HepG2 (cell line): ENCODE results near the gene COBL. TPM values are rescaled to one million over a fixed set of nuclear protein-coding genes. Genes with fewer than 3 reads are reported as not detected.
A peak's percentile ranks its signal among the peaks of the same experiment; 100 is the strongest.

Experiments used
- ATAC-seq: fragments of 200-7000 bp; cut with Tn5 transposase; 3 replicates; pipeline ENCODE4 v1.9.1; 2020; ENCODE audit warnings: mild to moderate bottlenecking, moderate library complexity
- BruUV-seq: library from RNA; stranded (reverse); fragments of 400-500 nt; replicated peaks from 2 replicates; lab custom pipeline; 2021; lab: Mats Ljungman, UMichigan
- CTCF ChIA-PET: fragments of 300-600 bp; formaldehyde crosslinking; extraction: SDS; loops from one replicate; lab custom pipeline; 2021; ENCODE audit warnings: low total read pairs, inconsistent platforms, low intra/inter-chr PET ratio; lab: Yijun Ruan, JAX
- POLR2A ChIA-PET: fragments of 350-600 bp; sonication (Branson Sonifier 250); formaldehyde crosslinking; loops from one replicate; lab custom pipeline; 2020; ENCODE audit warnings: antibody characterized with exemption, inconsistent platforms; lab: Yijun Ruan, JAX
- DNase-seq: peaks from one replicate; pipeline ENCODE4 v3.0.0-alpha.2; 2015; ENCODE audit warnings: low spot score
- FAIRE-seq: peaks from 3 replicates; lab custom pipeline; 2011; peaks lifted over from hg19 to GRCh38; lab: Jason Lieb, UNC
- H2AFZ ChIP-seq: one replicate; pipeline ENCODE4 v1.6.1; 2011; ENCODE audit warnings: low read length, inconsistent platforms
- H3K27ac ChIP-seq: fragments of 300-600 bp; 3 replicates; pipeline ENCODE4 v1.8.0; 2011; ENCODE audit warnings: mixed run types, mild to moderate bottlenecking, mixed read lengths, low read length, inconsistent platforms; ENCODE audit not compliant: insufficient read depth; ENCODE audit errors: extremely low read length
- H3K27me3 ChIP-seq, 2 experiments: fragments of 200-600 bp in 1 of 2; 2 replicates in 1 of 2; 3 replicates in 1 of 2; pipeline versions ENCODE4 v1.6.0 to v1.8.0; 2011; ENCODE audit warnings: low read length in 2 of 2, mild to moderate bottlenecking in 2 of 2, moderate library complexity in 2 of 2, inconsistent platforms in 1 of 2; ENCODE audit not compliant: insufficient read depth in 2 of 2, control insufficient read depth in 1 of 2
- H3K36me3 ChIP-seq, 2 experiments: fragments of 200-600 bp in 1 of 2; replicated peaks in 1 of 2; 2 replicates in 1 of 2; 3 replicates in 1 of 2; pipeline versions ENCODE4 v1.5.1 to v1.8.0; 2011; ENCODE audit warnings: low read length in 2 of 2, inconsistent platforms in 1 of 2; ENCODE audit not compliant: insufficient read depth in 2 of 2, control insufficient read depth in 1 of 2
- H3K4me1 ChIP-seq: 2 replicates; pipeline ENCODE4 v1.5.1; 2012; ENCODE audit warnings: low read length, inconsistent platforms; ENCODE audit not compliant: insufficient read depth
- H3K4me2 ChIP-seq: 2 replicates; pipeline ENCODE4 v1.6.0; 2011; ENCODE audit warnings: low read depth, low read length, inconsistent platforms
- H3K4me3 ChIP-seq, 3 experiments: fragments of 200-600 bp in 1 of 3; sonication (generic), shearing (Covaris generic) in 1 of 3; replicated peaks in 1 of 3; 2 replicates each; pipeline ENCODE4 v1.5.1; 2011 to 2016; ENCODE audit warnings: low read length in 3 of 3, inconsistent platforms in 2 of 3, low read depth in 2 of 3, mild to moderate bottlenecking in 2 of 3, control low read depth in 1 of 3, mixed read lengths in 1 of 3; ENCODE audit not compliant: insufficient read depth in 1 of 3
- H3K79me2 ChIP-seq: one replicate; pipeline ENCODE4 v1.6.1; 2011; ENCODE audit warnings: low read length, inconsistent platforms; ENCODE audit not compliant: insufficient read depth
- H3K9ac ChIP-seq: 2 replicates; pipeline ENCODE4 v1.6.0; 2011; ENCODE audit warnings: mild to moderate bottlenecking, low read depth, low read length, inconsistent platforms; ENCODE audit not compliant: insufficient read depth
- H3K9me3 ChIP-seq: 2 replicates; pipeline ENCODE4 v1.5.1; 2012; ENCODE audit warnings: mild to moderate bottlenecking, low read length
- H4K20me1 ChIP-seq: 2 replicates; pipeline ENCODE4 v1.6.0; 2011; ENCODE audit warnings: inconsistent platforms, mild to moderate bottlenecking, low read length, moderate library complexity; ENCODE audit not compliant: insufficient read depth
- ESRRA ChIP-seq: sonication (generic); formaldehyde crosslinking; IDR thresholded peaks from 2 replicates; pipeline ENCODE4 v1.5.1; 2020; ENCODE audit warnings: mild to moderate bottlenecking, low read depth, missing genetic modification reagents
- HNF4G ChIP-seq, 2 experiments: sonication (generic) in 1 of 2; formaldehyde crosslinking in 1 of 2; IDR thresholded peaks; 2 replicates each; pipeline versions ENCODE4 v1.4.0 to v1.6.1; 2011 to 2020; ENCODE audit warnings: borderline replicate concordance in 2 of 2, low read depth in 2 of 2, mild to moderate bottlenecking in 2 of 2, low read length in 1 of 2, missing genetic modification reagents in 1 of 2, moderate library complexity in 1 of 2
- NR2C2 ChIP-seq: sonication (generic); formaldehyde crosslinking; IDR thresholded peaks from 2 replicates; pipeline ENCODE4 v1.4.0; 2020; ENCODE audit warnings: missing genetic modification reagents, mild to moderate bottlenecking, moderate library complexity, borderline replicate concordance
- ZBTB34 ChIP-seq: sonication (generic); formaldehyde crosslinking; IDR thresholded peaks from 2 replicates; pipeline ENCODE4 v1.8.0; 2022; ENCODE audit warnings: mild to moderate bottlenecking, missing genetic modification reagents
- ZNF263 ChIP-seq: sonication (generic); formaldehyde crosslinking; IDR thresholded peaks from 2 replicates; pipeline ENCODE4 v1.4.0; 2020; ENCODE audit warnings: missing genetic modification reagents
- ZNF780A ChIP-seq: sonication (generic); formaldehyde crosslinking; IDR thresholded peaks from 2 replicates; pipeline ENCODE4 v1.8.0; 2022; ENCODE audit warnings: mild to moderate bottlenecking, missing genetic modification reagents, moderate library complexity
- WGBS: methylation state at CpG from one replicate; pipeline ENCODE4 v1.1.6; 2017; ENCODE audit warnings: low lambda C conversion rate; 5-methylcytosine and 5-hydroxymethylcytosine counted together
- in situ Hi-C: cut with HindIII; loops from 2 replicates; pipeline ENCODE4 v1.10.0; 2017; ENCODE audit warnings: low pct_unique_long_range_greater_than_20kb; ENCODE audit not compliant: extremely low pct_ligation_motif_present
- intact Hi-C: fragments of 100-400 bp; cut with micrococcal nuclease; formaldehyde crosslinking; loops from one replicate; pipeline ENCODE4 v1.10.0; 2022; ENCODE audit not compliant: unreplicated experiment
- polyA plus RNA-seq, 8 experiments: library from polyadenylated mRNA; depleted of rRNA in 3 of 8; stranded (reverse) in 7 of 8; unstranded in 1 of 8; fragments of >200 nt; fragmentation: Illumina TruSeq in 4 of 8; extraction: Trizol in 4 of 8; gene quantifications; 2 replicates each; pipeline versions ENCODE4 v1.2.1 to v1.2.3, GENCODE V29; 2011 to 2016; ENCODE audit warnings: low read depth in 4 of 8, missing spikeins in 1 of 8, mixed read lengths in 1 of 8; ENCODE audit not compliant: insufficient read depth in 1 of 8
- total RNA-seq, 5 experiments: library from RNA; depleted of rRNA; stranded (reverse); fragments of >200 nt; fragmentation: Illumina TruSeq; extraction: Trizol; gene quantifications; 2 replicates each; pipeline ENCODE4 v1.2.3, GENCODE V29; 2016; ENCODE audit warnings: low read depth in 1 of 5
- TF ChIP-seq, protein P1 (sequence below): sonication (generic); formaldehyde crosslinking; IDR thresholded peaks from 2 replicates; pipeline ENCODE4 v1.5.0; 2020; ENCODE audit warnings: mild to moderate bottlenecking, missing genetic modification reagents

The COBL gene
- total and polyA plus RNA-seq, 2 of the 13 experiments (the other 11 are each of a cell fraction or from before 2014, with no cell fraction given), result 3.8 to 4.9 TPM

DNA sequence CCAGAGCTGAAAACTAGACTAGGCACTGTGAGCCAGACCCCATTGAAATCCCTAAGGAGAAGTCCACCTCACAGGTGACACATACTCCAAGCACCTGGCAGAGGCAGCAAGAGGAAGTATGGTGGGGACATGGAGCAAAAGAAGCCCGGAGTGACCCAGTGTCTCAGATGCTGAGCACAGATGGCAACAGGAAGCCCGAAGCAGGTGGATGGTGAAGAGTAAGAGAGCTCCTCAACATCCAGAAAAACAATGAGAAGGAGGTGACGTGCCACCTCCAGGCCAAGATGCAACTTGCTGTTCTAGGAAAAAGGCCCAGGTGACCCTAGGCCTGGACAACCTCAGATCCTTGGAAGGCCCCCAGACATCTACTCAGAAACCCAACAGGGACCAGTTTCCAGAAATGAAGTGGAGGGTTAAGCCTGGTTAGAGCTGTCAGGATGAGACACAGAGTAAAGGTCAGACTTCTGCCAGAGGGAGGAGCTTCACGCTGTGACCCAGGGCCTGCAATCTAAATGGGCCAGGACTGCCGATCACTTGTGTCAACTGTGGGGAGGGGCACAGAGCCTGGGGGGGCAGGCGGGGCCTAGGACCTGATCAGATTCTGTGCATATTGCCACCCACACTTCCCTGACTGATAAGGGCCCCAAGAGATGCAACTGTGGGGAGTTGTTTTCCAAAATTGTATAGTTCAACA, 2.4 kb upstream of the COBL start (continued):
- TF ChIP-seq NR2C2, result peak; percentile 63
- peak; percentile 48; the same call in 1 of the 2 replicates for TF ChIP-seq HNF4G (IDR thresholded peaks at IDR 0.05; ENCODE audit: borderline replicate concordance, low read depth, low read length)
- TF ChIP-seq HNF4G (CRISPR knock-in tag; IDR thresholded peaks at IDR 0.05; ENCODE audit: borderline replicate concordance, low read depth), result no peak
- TF ChIP-seq ESRRA, result no peak
- TF ChIP-seq ZBTB34 (CRISPR knock-in tag), result no peak

GRCh38 chr7:51318001-51318400, 1.4 kb upstream of the COBL start:
- FAIRE-seq, result no peak
- no peaks in the 10 kb centered on the region for H3K9me3 ChIP-seq
- H3K36me3 ChIP-seq, result no peaks in the 10 kb centered on the region; a peak in 1 of 5 replicates
- POLR2A ChIA-PET, result no interaction called here
- peak overlapping the region; percentile 92 for H3K4me2 ChIP-seq
- no peak overlapping the region for H3K27ac ChIP-seq
- TF ChIP-seq ZNF263 (CRISPR knock-in tag), result peak; percentile 28; the same call in 1 of the 2 replicates
- TF ChIP-seq, protein P1, sequence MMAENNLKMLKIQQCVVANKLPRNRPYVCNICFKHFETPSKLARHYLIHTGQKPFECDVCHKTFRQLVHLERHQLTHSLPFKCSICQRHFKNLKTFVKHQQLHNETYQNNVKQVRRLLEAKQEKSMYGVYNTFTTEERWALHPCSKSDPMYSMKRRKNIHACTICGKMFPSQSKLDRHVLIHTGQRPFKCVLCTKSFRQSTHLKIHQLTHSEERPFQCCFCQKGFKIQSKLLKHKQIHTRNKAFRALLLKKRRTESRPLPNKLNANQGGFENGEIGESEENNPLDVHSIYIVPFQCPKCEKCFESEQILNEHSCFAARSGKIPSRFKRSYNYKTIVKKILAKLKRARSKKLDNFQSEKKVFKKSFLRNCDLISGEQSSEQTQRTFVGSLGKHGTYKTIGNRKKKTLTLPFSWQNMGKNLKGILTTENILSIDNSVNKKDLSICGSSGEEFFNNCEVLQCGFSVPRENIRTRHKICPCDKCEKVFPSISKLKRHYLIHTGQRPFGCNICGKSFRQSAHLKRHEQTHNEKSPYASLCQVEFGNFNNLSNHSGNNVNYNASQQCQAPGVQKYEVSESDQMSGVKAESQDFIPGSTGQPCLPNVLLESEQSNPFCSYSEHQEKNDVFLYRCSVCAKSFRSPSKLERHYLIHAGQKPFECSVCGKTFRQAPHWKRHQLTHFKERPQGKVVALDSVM (CRISPR knock-in tag), result no peak
- no peak for TF ChIP-seq ZNF780A
- no peak overlapping the region for H2AFZ ChIP-seq
- intact Hi-C loops, result loop anchor here (5.0 kb wide), 1 partner anchor 49 kb away; no protein-coding TSS in a partner anchor
- peaks cover 22% of the 10 kb centered on the region for H3K79me2 ChIP-seq
- peaks cover 0 to 3% of the 10 kb centered on the region in 2 experiments; a peak in 1 of 5 replicates for H3K27me3 ChIP-seq
- DNase-seq, result no peak
- H3K4me1 ChIP-seq, result peaks cover 72% of the 10 kb centered on the region
- CTCF ChIA-PET, result no interaction called here
- in situ Hi-C loops, result no loop called here
- no peak for ATAC-seq
- no TSS peak for BruUV-seq
- H4K20me1 ChIP-seq, result 0 out of 2 replicates have a peak, but pooled peaks cover 2% of the 10 kb centered on the region
- WGBS, result 33% methylated on average over 9 of the region's 9 CpGs
- H3K9ac ChIP-seq, result 0 out of 2 replicates have a peak overlapping the region, but pooled peaks have one; percentile 67
- H3K4me3 ChIP-seq, result peak overlapping the region in 1 of 3 experiments; percentile 77; a peak in 2 of 6 replicates
